ENCODE measurements around the gene ZNF333. TPM values are rescaled to one million over a fixed set of nuclear protein-coding genes. Genes with fewer than 3 reads are reported as not detected.

ZNF333 gene
- total and polyA plus RNA-seq, 2 donors from 2014 or later: 4.1 to 20.8 TPM

GRCh38 chr19:14670408-14670807 is 19.4 kb upstream of the ZNF333 start:
- DNase-seq (no peak), FAIRE-seq (no peak)
- H3K4me3 ChIP-seq (ENCODE audit: low read length in 3 of 3): no peak overlapping the region
- TF ChIP-seq, protein P1, sequence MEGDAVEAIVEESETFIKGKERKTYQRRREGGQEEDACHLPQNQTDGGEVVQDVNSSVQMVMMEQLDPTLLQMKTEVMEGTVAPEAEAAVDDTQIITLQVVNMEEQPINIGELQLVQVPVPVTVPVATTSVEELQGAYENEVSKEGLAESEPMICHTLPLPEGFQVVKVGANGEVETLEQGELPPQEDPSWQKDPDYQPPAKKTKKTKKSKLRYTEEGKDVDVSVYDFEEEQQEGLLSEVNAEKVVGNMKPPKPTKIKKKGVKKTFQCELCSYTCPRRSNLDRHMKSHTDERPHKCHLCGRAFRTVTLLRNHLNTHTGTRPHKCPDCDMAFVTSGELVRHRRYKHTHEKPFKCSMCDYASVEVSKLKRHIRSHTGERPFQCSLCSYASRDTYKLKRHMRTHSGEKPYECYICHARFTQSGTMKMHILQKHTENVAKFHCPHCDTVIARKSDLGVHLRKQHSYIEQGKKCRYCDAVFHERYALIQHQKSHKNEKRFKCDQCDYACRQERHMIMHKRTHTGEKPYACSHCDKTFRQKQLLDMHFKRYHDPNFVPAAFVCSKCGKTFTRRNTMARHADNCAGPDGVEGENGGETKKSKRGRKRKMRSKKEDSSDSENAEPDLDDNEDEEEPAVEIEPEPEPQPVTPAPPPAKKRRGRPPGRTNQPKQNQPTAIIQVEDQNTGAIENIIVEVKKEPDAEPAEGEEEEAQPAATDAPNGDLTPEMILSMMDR (IDR thresholded peaks at IDR 0.05; ENCODE audit: borderline replicate concordance, extremely low read depth, insufficient read depth): no peak
- no peaks in the 10 kb centered on the region for H3K27me3 ChIP-seq (ENCODE audit: control insufficient read depth, insufficient read depth, low read length)
- intact Hi-C loops (cut with DNase I): no loop called here
- H3K9ac ChIP-seq (ENCODE audit: low read length in 3 of 3): no peak overlapping the region
- H3K27ac ChIP-seq (ENCODE audit: low read depth in 2 of 2, low read length in 2 of 2): no peak overlapping the region
- H3K36me3 ChIP-seq (ENCODE audit: control insufficient read depth in 2 of 3, insufficient read depth in 3 of 3, low read length in 3 of 3): no peaks in the 10 kb centered on the region
- no peaks in the 10 kb centered on the region for H3K4me1 ChIP-seq (ENCODE audit: control insufficient read depth in 2 of 3, insufficient read depth in 2 of 3, low read depth in 1 of 3, low read length in 3 of 3)
- H3K9me3 ChIP-seq (ENCODE audit: control insufficient read depth in 2 of 3, insufficient read depth in 1 of 3, low read length in 3 of 3): peaks cover 0 to 13% (median 0%) of the 10 kb centered on the region in 3 donors

DNA sequence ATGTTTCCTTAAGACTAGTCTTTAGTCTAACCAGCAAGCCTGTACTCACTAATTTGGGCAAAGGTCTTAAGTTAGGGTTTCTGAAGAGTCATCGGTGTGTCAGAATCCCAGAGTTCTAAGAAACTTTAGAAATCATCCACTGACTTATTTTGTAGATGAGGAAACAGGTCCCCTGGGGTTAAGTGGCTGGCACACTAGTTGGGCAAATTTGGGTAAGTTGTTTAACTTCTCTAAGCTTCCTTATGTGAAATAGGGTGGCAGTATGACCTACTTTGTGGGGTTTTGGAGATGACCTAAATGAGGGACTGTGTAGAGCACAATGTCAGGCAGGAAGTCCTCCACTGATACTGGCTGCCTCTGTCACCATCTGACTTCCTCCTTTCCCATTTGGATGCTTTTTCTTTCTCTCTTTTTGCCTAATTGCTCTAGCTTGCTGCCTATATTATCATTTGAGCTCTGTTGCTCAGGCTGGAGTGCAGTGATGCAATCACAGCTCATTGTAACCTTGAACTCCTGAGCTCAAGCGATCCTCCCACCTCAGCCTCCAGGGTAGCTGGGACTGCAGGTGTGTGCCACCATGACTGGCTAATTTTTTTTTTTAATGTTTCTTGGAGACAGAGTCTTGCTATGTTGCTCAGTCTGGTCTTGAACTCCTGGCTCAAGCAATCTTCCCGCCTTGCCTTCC is 17.5 kb upstream of the ZNF333 start:
- TF ChIP-seq, protein P1 (IDR thresholded peaks at IDR 0.05; ENCODE audit: borderline replicate concordance, extremely low read depth, insufficient read depth): no peak
- no peaks in the 10 kb centered on the region for H3K4me1 ChIP-seq (ENCODE audit: control insufficient read depth in 2 of 3, insufficient read depth in 2 of 3, low read depth in 1 of 3, low read length in 3 of 3)
- no peaks in the 10 kb centered on the region for H3K27me3 ChIP-seq (ENCODE audit: control insufficient read depth, insufficient read depth, low read length)
- FAIRE-seq (no peak), DNase-seq (no peak)
- no peak overlapping the region for H3K9ac ChIP-seq (ENCODE audit: low read length in 3 of 3)
- intact Hi-C loops (cut with DNase I): no loop called here
- H3K9me3 ChIP-seq (ENCODE audit: control insufficient read depth in 2 of 3, insufficient read depth in 1 of 3, low read length in 3 of 3): peaks cover 0 to 13% (median 0%) of the 10 kb centered on the region in 3 donors
- no peaks in the 10 kb centered on the region for H3K36me3 ChIP-seq (ENCODE audit: control insufficient read depth in 2 of 3, insufficient read depth in 3 of 3, low read length in 3 of 3)
- no peak overlapping the region for H3K4me3 ChIP-seq (ENCODE audit: low read length in 3 of 3)
- no peak overlapping the region for H3K27ac ChIP-seq (ENCODE audit: low read depth in 2 of 2, low read length in 2 of 2)

GRCh38 chr19:14673088-14673487 is 16.8 kb upstream of the ZNF333 start:
- Histone ChIP-seq H3K4me1 (ENCODE audit: control insufficient read depth in 2 of 3, insufficient read depth in 2 of 3, low read depth in 1 of 3, low read length in 3 of 3) (no peaks in the 10 kb centered on the region), H3K9ac (ENCODE audit: low read length in 3 of 3) (no peak overlapping the region), H3K4me3 (ENCODE audit: low read length in 3 of 3) (no peak overlapping the region), H3K27me3 (ENCODE audit: control insufficient read depth, insufficient read depth, low read length) (no peaks in the 10 kb centered on the region), H3K36me3 (ENCODE audit: control insufficient read depth in 2 of 3, insufficient read depth in 3 of 3, low read length in 3 of 3) (no peaks in the 10 kb centered on the region), H3K9me3 (ENCODE audit: control insufficient read depth in 2 of 3, insufficient read depth in 1 of 3, low read length in 3 of 3) (peaks cover 0 to 13% (median 0%) of the 10 kb centered on the region in 3 donors), H3K27ac (ENCODE audit: low read depth in 2 of 2, low read length in 2 of 2) (no peak overlapping the region)
- intact Hi-C loops (cut with DNase I): no loop called here
- TF ChIP-seq, protein P1 (IDR thresholded peaks at IDR 0.05; ENCODE audit: borderline replicate concordance, extremely low read depth, insufficient read depth): no peak
- no peak for DNase-seq
- no peak for FAIRE-seq
